Right renal pelvis (tissue), 4 donors: ENCODE measurements around the gene RUNX1. TPM values are rescaled to one million over a fixed set of nuclear protein-coding genes. Genes with fewer than 3 reads are reported as not detected.
"Not testable (repeated sequence)": the region's sequence is repeated elsewhere in the genome, so short reads cannot be mapped to it uniquely, and the experiment has no call there.

Source experiments
- DNase-seq, 4 donors: peaks; one replicate each; pipeline ENCODE4 v3.0.0-alpha.2; 2013; ENCODE audit warnings: low read depth in 4 of 4, low spot score in 3 of 4, missing footprints in 1 of 4
- polyA plus RNA-seq, 4 donors: library from polyadenylated mRNA; unstranded; fragments of 120-200 nt; gene quantifications; one replicate each; pipeline ENCODE4 v1.2.1, GENCODE V29; 2013; ENCODE audit not compliant: insufficient read length in 4 of 4

The RUNX1 gene
- polyA plus RNA-seq, 4 donors: 2.2 to 3.6 (median 2.4) TPM

GRCh38 chr21:34817821-34818661 is 231.1 kb downstream of the RUNX1 start:
- no peak for DNase-seq

DNA sequence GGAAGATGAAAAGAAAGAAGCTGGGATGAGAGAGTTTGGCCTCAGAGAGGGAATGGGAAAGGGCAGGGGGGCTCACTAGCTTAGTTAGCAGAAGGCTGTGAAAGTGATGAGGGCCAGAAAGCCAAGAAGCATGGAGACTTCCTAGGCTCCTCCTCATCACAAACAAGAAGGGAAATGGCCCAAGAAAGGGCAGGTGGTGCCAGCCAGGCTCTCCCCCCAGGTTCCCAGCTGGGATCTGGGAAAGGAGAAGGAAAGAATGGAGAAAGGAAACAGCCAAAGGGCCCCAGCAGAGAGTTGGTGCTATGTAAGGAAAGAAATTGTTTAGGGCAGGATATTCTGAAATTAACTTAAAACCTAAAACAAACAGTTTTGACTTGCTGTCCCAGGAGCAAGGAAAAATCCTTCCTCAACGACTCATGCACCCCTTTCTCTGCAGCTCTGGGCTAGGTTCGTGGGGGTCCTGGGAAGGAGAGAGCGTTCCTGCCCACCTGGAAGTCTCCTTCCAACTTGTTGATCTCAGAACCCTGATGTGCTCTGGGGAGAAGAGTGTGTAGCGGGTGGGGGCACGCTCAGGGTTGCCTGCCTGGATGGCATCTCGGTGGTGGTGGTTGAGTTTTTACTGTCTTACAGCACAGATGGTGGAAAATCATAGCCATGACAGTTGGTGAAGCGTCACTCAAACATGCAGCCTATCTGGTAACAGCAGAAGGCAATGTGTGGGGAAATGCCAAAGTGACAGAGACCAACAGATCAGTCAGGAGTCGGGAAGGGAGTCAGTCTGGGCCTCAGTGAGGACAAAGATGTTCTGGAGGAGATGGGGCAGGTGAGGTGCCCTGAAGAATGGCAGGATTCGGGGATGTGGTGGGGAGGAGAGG is 233.0 kb downstream of the RUNX1 start:
- DNase-seq: no peak

GRCh38 chr21:34814529-34814951 is 234.6 kb downstream of the RUNX1 start:
- DNase-seq: no peak

DNA sequence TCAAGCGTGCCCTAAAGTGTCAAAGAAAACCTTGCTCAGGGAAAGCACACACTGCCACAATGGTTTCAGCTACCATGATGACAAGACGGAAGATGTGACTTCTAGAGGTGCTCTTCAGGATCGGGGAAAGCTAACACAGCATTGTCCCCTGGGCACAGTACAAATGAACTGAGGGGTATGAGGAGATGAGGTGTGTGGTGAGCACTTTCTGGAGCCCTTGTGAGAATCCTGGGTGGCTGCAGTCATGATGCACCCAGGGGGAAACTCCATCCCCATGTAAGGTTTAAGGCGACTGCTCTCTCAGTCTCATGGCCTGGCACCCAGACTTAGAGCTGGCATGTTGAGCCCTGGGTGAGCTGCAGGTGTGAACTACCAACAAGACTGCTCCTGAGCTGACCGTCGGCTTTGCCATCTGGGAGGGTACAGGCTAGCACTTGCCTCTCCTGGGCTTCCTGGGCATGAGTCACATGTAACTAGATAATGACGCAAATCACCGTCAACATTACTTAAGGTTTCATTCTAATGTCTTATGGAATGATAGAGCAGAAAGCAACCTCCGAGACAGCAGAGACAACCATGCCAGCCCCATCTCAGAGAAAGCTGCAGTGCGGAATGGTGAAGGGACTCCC is 235.7 kb downstream of the RUNX1 start:
- DNase-seq: no peak

- DNase-seq: no peak
These were observed 236.4 kb downstream of the RUNX1 start for GRCh38 chr21:34812504-34813265.

DNA sequence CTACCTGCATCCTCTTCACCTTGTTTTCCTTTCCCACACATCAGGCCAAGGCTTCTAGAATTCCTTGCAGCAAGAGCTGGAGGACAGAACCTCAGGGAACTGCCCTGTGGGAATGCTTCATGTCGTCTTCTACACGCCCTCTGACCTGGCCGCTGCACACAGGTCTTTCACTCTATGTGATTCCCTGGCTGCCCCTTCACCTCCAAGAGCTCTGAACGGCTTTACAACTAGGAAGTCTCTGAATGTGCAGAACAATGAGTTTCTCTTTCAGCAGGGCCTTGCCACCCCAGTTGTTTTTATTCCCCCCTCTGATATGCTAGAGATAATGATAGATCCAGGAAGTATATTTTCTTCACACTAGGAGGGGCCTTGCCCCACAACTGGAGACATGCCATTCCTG is 237.7 kb downstream of the RUNX1 start:
- DNase-seq: no peak

DNA sequence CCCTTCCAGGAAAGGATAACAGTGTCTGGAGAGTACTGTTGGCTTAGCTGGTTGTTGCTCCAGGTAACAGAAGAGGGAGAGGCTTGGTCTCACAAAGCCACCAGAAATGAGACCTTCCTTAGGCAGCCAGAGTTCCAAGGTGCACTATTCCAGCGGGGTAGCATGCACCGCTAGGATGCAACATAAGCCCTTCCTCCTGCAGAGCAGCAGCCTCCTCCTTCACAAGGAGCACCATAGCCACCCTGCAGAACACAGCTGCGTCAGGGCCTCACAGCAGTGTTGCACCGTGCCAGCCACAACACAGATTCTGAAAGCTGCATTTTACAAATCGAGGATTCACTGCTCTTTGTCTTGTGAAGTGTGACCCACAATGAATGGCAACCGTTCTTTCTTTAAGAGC is 238.3 kb downstream of the RUNX1 start:
- DNase-seq: no peak

GRCh38 chr21:34809822-34810221 is 239.3 kb downstream of the RUNX1 start:
- no peak for DNase-seq

GRCh38 chr21:34808569-34809204 is 240.4 kb downstream of the RUNX1 start:
- DNase-seq: no peak

GRCh38 chr21:34807881-34808568 is 241.1 kb downstream of the RUNX1 start:
- no peak for DNase-seq

DNA sequence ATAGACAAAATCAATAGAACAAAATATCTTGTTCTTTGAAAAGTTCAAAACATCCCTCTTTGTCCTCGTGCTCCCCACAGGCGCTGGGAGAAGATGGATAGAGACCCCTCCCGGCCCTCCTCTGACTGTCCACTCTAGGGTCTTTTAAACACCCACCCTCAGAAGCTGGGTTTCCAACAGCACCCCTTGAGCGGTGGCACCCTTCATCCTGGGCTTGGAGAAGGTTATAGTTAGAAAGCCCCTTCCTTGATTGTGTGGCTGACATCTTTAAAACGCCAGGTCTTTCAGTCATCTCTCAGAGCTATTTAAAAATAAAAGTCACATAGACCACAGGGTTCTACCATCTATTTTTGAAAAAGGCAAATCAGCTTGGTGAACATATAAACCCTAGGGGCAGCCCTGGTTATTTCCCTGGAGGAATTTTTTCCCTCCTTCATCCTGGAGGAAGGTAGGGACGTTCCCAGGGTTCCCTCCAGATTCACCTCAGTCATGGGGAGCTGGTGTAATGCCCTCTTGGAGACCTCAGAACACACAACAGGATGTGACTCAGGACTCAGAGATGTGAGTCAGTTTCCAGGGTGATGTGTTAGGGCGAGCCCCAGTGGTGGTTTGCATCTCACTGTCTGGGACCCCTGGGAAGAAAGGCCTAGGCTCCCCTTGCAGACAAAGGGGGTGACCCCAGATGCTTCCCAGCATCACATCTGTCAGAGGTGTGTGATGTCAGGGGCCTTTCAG is 241.8 kb downstream of the RUNX1 start:
- no peak for DNase-seq

- DNase-seq: no peak
These were observed 242.7 kb downstream of the RUNX1 start for GRCh38 chr21:34806423-34806822.

DNA sequence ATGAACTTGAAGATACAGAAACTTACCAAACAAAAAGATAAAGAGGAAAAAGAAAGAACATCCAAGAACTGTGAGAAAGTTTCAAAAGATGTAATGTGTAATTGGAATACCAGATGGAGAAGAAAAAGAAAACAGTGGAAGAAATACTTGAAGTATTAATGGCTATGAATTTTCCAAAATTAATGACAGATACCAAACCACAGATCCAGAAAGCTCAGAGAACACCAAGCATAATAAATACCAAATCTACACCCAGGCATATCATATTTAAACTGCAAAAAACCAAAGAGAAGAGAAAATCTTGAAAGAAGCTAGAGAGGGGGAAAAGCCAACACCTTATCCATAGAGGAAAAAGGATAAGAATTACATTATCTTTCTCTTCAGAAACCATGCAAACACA is 243.9 kb downstream of the RUNX1 start:
- DNase-seq: no peak

GRCh38 chr21:34804584-34804983 is 244.5 kb downstream of the RUNX1 start:
- DNase-seq: not testable (repeated sequence)

- no peak for DNase-seq
These were observed 245.2 kb downstream of the RUNX1 start for GRCh38 chr21:34803782-34804370.

DNA sequence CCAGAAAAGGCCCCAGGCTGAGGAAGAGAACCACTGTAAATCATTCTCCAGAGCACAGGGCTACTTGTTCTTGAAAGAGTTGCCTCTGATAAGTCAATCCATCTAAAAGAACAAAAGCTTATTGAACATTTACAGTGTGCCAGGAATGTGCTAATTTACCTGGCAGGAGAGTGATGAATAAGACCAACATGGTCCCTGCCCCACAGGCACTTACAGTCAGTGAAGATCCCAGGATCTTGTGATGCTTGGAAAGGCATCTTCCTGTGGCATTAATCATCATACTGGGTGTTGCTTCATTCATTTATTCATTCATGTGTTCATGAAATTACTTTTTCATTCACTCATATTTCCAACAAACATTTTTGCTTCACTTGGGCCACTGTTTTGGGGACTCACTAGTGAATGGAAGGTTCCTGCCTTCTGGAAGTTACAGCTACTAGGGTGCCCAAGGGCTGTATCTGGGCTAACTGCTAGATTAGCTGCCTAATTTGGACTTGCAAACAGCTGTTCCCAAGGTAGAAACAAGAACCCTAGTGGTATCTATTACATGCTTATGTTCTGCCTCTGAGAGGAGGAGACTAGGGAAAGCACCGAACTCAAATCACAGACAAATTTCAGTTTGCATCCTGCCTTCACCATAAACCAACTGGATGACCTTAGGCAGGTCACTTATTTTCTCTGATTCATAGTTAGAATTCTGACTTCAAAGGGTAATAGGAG is 246.8 kb downstream of the RUNX1 start:
- DNase-seq: no peak

DNA sequence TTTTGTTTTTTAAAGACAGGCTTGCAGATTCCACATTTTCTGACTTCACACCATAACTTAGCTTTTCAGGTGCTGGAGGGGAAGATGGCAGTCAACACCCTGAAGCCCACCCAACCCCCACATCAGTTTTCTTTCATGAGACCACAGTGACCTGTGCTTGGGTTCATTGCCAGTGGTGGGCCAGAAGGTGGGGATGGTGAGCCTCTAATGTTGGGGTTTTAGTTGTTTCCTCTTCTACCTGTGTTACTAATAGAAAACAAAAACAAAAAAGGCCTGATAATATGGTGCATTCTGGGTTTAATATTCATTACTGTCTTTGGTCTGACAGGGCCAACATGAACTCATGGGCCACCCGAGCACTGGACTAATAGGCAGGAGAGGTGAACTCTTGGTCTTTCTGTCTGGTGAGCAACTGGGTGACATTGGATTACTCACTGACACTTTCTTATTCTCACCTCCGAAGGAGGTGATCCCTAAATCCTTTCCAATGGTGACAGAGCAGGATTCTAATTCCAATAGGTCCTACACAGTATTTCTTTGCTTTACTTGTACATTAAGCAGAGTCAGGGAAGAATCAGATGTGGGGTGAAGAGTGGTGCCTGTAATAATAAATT is 247.5 kb downstream of the RUNX1 start:
- DNase-seq: no peak
